ENCODE measurements around the gene ITM2A.

Gene ITM2A

DNA sequence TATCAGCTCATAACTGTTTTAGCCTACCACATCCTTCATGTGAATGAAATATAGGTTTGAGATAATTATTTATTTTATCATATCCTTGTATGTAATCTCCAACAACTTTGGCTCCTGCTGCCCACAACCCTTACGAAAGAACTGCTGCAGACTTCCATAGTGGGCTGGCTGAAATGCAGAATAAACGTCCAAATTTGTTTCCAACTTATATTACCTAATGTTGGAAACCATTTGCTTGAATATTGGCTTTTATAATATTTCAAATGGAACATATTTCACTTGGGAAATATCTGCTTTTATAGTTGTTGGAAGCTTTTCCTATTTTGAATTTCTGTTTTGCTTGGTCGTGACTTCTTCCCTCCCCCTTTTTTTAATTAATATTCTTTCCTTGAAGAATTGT, 45.0 kb upstream of the ITM2A start:
- Histone ChIP-seq H3K4me1 (ENCODE audit: low read depth, poor library complexity, severe bottlenecking) (no peaks in the 10 kb centered on the region), H3K4me2 (no peak overlapping the region), H4K20me1 (ENCODE audit: insufficient read depth) (no peaks in the 10 kb centered on the region), H3K27me3 (ENCODE audit: insufficient read depth, low read depth) (no peaks in the 10 kb centered on the region), H3K9ac (no peak overlapping the region), H2AFZ (ENCODE audit: low read depth) (no peak overlapping the region), H3K36me3 (ENCODE audit: insufficient read depth) (no peaks in the 10 kb centered on the region), H3K79me2 (ENCODE audit: insufficient read depth, low read depth) (no peaks in the 10 kb centered on the region), H3K4me3 (IDR thresholded peaks at IDR 0.05; ENCODE audit: insufficient read depth, low read depth, low read length) (no peak overlapping the region), H3K27ac (no peak overlapping the region)
- TF ChIP-seq, protein P1, sequence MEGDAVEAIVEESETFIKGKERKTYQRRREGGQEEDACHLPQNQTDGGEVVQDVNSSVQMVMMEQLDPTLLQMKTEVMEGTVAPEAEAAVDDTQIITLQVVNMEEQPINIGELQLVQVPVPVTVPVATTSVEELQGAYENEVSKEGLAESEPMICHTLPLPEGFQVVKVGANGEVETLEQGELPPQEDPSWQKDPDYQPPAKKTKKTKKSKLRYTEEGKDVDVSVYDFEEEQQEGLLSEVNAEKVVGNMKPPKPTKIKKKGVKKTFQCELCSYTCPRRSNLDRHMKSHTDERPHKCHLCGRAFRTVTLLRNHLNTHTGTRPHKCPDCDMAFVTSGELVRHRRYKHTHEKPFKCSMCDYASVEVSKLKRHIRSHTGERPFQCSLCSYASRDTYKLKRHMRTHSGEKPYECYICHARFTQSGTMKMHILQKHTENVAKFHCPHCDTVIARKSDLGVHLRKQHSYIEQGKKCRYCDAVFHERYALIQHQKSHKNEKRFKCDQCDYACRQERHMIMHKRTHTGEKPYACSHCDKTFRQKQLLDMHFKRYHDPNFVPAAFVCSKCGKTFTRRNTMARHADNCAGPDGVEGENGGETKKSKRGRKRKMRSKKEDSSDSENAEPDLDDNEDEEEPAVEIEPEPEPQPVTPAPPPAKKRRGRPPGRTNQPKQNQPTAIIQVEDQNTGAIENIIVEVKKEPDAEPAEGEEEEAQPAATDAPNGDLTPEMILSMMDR (conservative IDR thresholded peaks at IDR 0.05; ENCODE audit: low read depth, low read length), result no peak

DNA sequence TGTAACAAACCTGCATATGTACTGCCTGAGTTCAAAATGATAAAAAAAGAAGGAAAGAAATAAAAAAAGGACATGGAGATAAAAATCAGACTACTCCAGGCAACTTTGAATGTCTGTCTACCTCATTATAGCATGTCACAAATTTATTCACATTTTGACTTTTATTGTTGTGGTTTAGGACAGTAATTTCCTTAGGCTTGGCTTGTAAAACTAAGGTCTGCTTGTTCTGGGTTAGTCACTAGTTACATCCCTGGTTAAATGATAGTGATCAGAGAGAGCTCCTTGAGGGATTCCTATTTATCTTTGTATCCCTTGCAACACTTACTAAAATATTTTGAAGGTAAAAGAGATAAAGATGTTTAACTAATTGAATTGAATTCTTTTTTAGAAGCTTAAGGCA, 42.5 kb upstream of the ITM2A start:
- no peaks in the 10 kb centered on the region for H3K4me1 ChIP-seq (ENCODE audit: low read depth, poor library complexity, severe bottlenecking)
- H3K4me2 ChIP-seq, result no peak overlapping the region
- TF ChIP-seq, protein P1 (conservative IDR thresholded peaks at IDR 0.05; ENCODE audit: low read depth, low read length), result no peak
- no peaks in the 10 kb centered on the region for H3K79me2 ChIP-seq (ENCODE audit: insufficient read depth, low read depth)
- H3K9ac ChIP-seq, result no peak overlapping the region
- no peaks in the 10 kb centered on the region for H3K27me3 ChIP-seq (ENCODE audit: insufficient read depth, low read depth)
- no peaks in the 10 kb centered on the region for H3K36me3 ChIP-seq (ENCODE audit: insufficient read depth)
- no peaks in the 10 kb centered on the region for H4K20me1 ChIP-seq (ENCODE audit: insufficient read depth)
- no peak overlapping the region for H3K4me3 ChIP-seq (IDR thresholded peaks at IDR 0.05; ENCODE audit: insufficient read depth, low read depth, low read length)
- H3K27ac ChIP-seq, result no peak overlapping the region
- H2AFZ ChIP-seq (ENCODE audit: low read depth), result no peak overlapping the region

DNA sequence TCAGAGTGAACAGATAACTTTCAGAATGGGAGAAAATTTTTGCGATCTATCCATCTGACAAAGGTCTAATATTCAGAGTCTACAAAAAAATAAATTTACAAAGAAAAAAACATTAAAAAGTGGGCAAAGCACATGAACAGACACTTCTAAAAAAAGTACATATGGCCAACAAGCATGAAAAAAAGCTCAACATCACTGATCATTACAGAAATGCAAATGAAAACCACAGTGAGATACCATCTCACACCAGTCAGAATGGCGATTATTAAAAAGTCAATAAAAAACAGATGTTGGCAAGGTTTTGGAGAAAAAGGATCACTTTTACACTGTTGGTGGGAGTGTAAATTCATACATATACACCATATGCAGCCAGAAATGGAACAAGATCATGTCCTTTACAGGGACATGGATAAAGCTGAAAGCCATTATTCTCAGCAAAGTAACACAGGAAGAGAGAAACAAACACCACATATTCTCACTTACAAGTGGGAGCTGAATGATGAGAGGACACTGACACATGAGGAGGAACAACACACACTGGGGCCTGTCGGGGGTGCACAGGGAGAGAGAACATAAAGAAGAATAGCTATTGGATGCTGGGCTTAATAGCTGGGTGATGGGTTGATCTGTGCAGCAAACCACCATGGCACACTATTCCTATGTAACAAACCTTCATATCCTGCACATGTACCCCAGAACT, 41.6 kb upstream of the ITM2A start:
- H3K4me2 ChIP-seq, result no peak overlapping the region
- no peak overlapping the region for H3K4me3 ChIP-seq (IDR thresholded peaks at IDR 0.05; ENCODE audit: insufficient read depth, low read depth, low read length)
- H3K27me3 ChIP-seq (ENCODE audit: insufficient read depth, low read depth), result no peaks in the 10 kb centered on the region
- H2AFZ ChIP-seq (ENCODE audit: low read depth), result no peak overlapping the region
- H3K9ac ChIP-seq, result no peak overlapping the region
- no peaks in the 10 kb centered on the region for H3K4me1 ChIP-seq (ENCODE audit: low read depth, poor library complexity, severe bottlenecking)
- TF ChIP-seq, protein P1 (conservative IDR thresholded peaks at IDR 0.05; ENCODE audit: low read depth, low read length), result no peak
- H4K20me1 ChIP-seq (ENCODE audit: insufficient read depth), result no peaks in the 10 kb centered on the region
- H3K27ac ChIP-seq, result no peak overlapping the region
- H3K36me3 ChIP-seq (ENCODE audit: insufficient read depth), result no peaks in the 10 kb centered on the region
- H3K79me2 ChIP-seq (ENCODE audit: insufficient read depth, low read depth), result no peaks in the 10 kb centered on the region

DNA sequence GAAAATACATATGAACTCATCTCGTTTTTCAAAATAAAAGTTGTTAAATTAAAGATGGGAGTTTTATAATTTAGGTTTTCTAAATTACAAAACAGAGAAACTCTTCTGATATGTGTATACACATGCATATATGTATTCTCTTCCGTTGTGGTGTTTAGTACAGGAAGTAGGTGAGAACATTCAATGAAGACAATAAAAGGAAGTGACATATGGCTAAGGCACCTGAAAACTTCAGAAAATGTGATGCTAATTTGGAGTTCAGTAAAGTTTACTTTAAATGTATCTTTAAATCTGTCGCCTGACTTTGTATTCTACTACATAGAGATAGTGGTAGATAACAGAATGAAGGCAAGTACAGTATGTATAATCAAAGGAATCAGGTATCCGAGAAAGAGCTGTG, 33.5 kb upstream of the ITM2A start:
- Histone ChIP-seq H3K4me2 (no peak overlapping the region), H3K27ac (no peak overlapping the region), H3K36me3 (ENCODE audit: insufficient read depth) (no peaks in the 10 kb centered on the region), H3K9ac (no peak overlapping the region), H3K4me1 (ENCODE audit: low read depth, poor library complexity, severe bottlenecking) (no peaks in the 10 kb centered on the region), H2AFZ (ENCODE audit: low read depth) (no peak overlapping the region), H4K20me1 (ENCODE audit: insufficient read depth) (no peaks in the 10 kb centered on the region), H3K4me3 (IDR thresholded peaks at IDR 0.05; ENCODE audit: insufficient read depth, low read depth, low read length) (no peak overlapping the region), H3K27me3 (ENCODE audit: insufficient read depth, low read depth) (no peaks in the 10 kb centered on the region), H3K79me2 (ENCODE audit: insufficient read depth, low read depth) (no peaks in the 10 kb centered on the region)
- TF ChIP-seq, protein P1 (conservative IDR thresholded peaks at IDR 0.05; ENCODE audit: low read depth, low read length), result no peak
